Measurements from ENCODE around the gene SAMD4A.
"Not testable (repeated sequence)": the region's sequence is repeated elsewhere in the genome, so short reads cannot be mapped to it uniquely, and the experiment has no call there.

The SAMD4A gene

DNA sequence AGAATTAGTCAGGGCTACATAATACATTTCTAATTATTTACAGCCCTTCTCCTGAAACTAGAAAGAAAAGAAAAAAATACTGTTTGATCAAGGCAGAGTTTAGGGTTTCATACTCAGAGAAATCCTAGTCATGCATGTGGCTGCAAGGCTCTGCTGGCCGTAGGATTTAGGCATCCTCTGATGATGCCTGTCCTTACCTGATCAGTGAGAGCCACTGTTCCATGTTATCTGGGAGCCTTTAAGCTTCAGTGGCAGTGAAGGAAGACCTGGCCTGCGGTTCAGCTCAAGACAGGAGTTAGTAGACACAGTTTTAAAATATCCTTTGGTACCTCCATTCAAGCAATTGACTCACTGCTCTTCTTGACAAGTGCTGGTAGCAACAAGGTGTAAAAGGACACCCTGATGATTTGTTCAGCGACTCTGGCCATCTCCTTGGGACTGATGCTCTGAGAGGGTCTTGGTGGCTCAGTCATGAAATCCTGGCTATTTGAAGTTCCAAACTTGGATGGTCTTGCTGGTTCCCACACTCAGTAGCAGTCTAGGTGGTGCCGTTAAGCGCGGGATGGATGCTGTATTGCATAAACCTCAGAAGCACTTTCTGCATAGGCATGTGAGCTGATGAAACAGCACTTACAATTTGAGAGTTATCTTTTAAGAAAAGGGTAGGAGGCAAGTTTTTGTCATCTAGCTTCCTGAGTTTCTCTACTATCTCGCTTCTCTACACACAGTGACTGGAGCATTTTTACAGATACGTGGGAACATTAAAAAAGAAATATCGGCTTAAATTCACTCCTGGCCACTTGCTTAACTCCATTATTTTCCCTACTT lies 162.0 kb downstream of the SAMD4A start:
- DNase-seq (ENCODE audit: low read depth in 2 of 2): no peak

DNA sequence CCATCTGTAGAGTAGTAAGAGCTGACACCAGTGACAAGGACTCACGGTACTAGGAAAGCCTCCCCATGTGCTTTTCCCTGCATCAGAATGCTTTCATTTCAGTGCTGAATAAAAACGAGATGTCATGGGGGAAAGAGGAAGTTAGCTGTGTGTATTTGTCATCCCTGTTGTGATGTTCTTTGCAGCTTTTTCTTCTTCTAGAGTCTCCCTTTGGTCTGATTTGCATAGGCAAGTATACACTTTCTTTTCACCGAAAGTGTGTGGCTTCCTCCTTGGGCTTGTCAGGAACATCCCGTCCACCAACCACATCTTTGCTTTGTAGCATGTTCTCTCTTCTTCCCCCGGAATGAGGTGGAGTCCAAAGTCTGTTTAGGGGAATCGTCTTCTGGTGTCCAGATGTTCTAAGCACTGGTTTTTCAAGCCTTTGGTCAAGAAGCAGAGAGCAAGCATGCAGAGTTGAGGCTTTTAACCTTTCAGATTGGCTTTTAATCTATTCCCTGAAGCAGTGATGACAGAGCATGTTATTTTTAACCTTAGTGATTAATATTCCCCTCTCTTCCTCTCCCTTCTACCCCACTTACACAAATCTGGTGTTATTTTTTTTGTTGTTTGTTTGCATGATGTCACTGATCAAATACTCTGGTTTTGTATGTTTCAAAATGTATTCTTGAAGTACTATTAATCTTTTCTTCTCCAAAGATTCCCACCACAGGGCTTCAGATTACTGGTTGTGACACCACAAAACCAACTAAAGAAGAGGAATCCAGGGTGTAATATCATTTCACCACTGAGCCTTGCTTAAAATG lies 163.4 kb downstream of the SAMD4A start:
- peak; percentile 94 for DNase-seq (ENCODE audit: low read depth in 2 of 2)

DNA sequence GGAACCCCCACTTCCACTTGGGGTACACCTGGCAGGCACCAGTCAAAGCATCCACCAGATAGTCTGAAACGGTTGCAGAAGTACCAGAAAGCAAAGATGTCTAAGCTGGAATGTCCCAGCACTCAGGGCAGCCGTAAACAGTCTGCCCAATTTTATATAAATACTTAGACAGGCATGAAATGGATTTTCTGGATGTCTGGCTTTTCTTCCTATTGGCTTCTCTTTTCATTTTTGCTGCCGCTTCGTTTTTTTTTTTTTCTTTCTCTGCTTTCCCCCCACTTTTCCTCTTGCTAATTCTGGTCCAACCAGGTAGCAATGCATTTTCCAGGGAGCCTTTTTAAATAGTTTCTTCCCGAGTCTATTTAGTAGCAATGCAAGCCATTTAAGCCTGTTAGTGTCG lies 168.0 kb downstream of the SAMD4A start:
- DNase-seq (ENCODE audit: low read depth in 2 of 2): no peak

DNA sequence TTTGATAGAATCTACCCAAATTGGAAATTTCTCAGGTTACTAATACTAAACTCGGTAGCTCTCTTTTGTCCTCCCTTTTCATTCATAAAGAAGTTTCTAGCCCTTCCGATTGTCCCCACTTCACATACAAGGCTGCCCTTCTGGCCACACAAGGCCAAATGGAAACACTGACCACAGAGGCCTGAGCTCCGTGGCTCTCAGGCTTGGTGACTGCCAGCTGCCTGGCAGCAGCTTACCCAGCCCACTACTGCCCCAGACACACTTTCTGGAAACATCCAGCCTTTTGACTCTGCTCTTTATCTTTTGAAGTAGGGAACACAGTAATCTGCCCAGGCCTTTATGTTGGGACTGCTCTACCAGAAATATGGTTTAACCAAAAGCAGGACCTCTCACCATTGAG lies 168.5 kb downstream of the SAMD4A start:
- no peak for DNase-seq (ENCODE audit: low read depth in 2 of 2)

DNA sequence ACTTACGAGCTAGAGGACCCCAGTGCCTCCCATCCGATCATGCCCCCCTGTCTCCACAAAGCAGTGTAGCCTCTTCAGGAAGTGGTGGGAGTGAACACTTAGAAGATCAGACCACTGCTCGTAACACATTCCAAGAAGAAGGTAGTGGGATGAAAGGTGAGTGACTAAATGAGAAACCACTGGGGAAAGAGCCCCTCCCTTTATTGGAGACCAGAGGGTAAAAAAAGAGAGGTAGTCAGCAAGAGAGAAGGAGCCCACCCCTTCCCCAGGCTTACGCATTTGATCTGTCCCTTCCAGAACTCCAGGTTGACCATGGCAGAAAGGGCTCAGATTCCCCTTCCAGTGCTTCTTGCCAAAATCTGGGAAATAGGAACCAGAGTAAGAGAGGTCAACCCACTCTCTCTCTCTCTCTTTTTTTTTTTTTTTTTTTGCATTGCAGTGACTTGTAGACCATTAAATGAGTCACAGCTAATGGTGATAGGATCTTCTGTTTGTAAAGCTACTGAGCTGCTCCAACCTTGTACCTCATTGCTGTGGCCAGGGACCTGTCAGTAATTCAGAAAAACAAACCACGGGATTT lies 170.3 kb downstream of the SAMD4A start:
- peak; percentile 27 to 29 for DNase-seq (ENCODE audit: low read depth in 2 of 2)

DNA sequence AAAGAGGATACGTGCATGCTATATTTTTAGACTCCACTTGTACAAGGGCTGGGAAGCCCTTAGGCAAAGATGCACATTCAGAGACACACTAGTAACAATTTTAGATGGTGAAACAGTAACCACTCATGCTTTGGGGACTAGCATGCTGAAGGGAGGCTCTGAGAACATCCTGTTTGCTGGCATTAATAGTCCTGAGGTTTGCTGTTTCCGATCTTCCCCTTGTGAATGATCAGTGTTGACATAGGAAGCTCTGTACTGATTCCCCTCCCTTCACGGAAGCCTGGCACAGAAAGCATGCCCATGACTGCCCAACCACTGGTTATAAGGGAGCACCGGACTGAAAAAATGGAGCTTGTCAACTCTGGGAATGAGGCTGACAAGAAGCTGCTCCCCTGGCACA lies 171.1 kb downstream of the SAMD4A start:
- DNase-seq (ENCODE audit: low read depth in 2 of 2): no peak

DNA sequence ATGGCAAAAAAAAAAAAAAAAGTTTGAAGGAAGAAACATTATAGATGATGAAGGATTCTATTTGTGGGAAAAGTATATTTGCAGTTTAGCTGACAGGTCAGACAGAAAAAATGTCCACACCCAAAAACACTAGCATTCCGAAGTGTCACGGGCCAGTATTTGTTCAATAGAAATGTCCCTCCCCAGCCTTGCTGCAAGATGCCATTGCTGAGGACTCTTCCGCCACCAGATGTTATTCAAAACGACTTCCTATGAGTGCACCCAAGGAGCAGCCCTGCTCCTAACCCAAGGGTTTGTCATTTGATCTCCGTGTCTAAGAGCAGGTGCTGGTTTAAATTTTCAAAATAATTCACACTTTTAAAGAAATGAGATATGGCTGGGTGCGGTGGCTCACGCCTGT lies 172.6 kb downstream of the SAMD4A start:
- no peak for DNase-seq (ENCODE audit: low read depth in 2 of 2)

DNA sequence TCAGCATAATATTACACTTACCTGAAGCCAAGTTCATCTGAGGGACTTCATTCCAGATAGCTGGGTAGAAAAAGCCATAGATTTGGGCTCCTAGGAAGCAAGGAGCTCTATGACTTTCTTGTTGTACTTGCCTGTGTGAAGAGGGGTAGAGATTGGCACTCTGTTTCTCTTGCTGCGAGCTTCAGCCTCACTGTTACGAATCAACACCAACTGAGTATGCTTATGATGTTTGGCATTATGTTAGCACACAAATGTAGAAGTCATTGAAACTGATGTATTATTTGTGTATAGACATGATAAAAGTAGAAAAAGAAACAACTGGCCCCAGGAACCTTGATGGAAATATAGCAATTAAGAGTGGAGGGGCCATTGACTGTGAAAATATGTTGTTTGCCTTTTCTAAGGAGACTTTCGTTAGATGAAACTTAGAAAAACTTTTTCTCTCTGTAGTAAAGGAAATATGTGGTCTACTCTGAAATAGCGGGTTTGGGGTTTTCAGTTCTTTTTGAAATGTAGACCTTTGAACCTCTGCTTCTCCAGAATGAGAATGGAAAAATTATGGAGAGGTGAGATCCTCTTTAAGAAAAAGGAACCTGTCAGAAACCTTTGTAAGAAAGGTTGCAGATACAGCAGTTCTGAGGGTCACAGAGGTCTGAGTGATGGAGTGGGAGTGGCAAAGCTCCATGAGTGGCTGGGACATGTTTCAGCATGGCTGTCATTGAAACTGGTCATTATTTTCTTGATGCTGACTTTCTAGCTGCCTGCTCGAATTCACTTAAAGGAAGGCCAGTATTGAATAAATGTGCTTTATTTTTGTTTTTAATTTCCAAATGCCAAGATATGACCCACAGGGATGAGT lies 175.8 kb downstream of the SAMD4A start:
- no peak for DNase-seq (ENCODE audit: low read depth in 2 of 2)

DNA sequence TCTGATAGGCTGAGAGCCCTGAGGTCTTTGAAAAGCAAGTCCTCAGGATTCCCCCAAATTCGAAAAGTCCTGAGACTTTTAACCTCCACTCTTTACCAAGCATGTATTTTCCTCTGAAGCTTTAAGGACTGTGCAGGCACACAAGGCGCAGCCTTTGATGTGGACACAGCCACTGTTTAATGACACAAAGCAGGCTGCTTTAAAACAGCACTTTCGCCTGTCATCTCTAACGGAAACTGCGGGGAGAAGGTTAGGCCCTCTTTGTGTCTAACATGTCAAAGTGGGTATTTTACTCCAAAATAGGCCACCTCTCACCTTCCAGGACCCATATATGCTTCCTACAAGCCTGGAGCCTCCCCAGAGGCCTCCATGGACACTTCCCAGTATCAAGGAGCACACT lies 176.5 kb downstream of the SAMD4A start:
- DNase-seq (ENCODE audit: low read depth in 2 of 2): no peak

DNA sequence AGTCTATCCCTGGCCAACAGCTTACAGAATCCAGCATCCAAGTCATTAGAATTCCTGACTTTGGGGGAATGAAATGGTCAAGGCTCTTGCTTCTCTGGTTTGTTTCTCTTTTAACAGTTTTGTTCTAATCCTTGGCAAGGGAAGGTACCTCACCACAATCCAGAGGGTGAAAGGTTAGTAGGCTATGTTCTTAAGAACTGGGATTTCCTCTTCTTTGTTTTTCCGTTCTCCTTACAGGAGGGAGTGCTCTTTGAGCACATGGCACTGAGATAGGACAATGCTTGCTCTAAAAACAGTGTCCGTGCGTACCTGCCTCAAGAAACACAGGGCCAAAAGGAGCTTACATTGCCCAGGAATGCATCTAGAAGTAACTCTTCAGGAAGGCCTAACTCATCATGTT lies 179.1 kb downstream of the SAMD4A start:
- DNase-seq (ENCODE audit: low read depth in 2 of 2): no peak

DNA sequence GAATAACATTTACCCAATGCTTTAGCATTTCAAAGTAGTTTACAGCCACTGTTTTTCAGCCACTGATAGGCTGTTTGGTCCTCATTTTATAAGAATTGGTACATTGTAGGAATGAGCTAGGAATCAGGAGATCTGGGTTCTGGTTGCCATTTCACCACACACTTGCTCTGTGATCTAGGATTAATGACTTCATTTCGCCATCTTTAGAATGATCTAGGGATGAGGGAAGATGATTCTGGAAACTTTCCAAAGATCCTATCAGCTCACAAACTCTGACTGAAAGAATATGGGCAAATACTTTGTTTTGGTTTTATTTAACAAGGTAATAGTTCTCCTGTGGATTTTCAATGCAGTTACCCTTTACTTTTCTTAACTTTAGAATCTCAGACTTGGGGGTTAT lies 180.7 kb downstream of the SAMD4A start:
- no peak for DNase-seq (ENCODE audit: low read depth in 2 of 2)

DNA sequence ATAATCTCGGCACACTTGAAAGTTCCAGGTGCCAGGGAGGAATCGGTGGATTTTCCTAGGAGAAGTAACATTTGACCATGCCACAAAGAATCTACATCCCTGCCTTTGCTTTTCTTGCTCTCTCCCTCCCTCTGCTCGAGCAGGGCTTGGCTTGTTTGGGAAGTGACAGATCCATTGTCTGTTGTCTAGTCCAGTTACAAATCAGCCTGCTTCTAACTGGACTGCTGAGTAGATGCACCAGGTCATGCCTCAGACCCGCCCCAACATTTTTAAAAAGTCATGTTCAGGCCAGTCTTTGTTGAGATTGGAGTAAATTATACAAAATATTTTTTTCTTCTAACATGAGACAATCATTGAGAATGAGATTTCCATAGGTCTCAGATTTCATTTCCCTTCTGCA lies 182.3 kb downstream of the SAMD4A start:
- no peak for DNase-seq (ENCODE audit: low read depth in 2 of 2)

DNA sequence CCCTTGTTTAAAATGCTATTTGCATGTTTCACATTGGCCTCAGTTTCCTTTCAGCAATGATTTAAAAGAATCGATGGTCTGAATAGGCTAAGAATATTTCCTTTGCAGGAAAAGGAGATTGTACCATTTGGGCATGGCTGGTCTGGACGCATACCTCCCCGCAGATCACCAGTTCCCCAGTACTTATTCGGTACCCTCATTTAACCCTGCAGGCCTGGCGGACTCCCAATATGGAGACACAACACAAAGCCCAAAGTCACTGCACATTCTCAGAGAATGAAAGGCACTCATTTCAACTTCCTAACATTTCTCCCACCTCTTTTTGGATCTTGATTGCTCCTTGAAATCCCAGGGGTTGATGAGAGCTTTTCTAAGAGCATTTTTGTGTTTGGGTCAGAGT lies 182.8 kb downstream of the SAMD4A start:
- DNase-seq (ENCODE audit: low read depth in 2 of 2): no peak

DNA sequence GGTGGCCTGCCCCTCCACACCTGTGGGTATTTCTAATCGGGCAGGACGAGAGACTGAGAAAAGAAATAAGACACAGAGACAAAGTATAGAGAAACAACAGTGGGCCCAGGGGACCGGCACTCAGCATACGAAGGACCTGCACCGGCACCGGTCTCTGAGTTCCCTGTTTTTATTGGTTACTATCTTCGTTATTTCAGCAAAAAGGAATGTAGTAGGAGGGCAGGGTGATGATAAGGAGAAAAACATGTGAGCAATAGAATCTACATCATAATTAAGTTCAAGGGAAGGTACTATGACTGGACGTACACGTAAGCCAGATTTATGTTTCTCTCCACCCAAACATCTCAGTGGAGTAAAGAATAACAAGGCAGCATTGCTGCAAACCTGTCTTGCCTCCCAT lies 185.7 kb downstream of the SAMD4A start:
- not testable (repeated sequence) for DNase-seq (ENCODE audit: low read depth in 2 of 2)

DNA sequence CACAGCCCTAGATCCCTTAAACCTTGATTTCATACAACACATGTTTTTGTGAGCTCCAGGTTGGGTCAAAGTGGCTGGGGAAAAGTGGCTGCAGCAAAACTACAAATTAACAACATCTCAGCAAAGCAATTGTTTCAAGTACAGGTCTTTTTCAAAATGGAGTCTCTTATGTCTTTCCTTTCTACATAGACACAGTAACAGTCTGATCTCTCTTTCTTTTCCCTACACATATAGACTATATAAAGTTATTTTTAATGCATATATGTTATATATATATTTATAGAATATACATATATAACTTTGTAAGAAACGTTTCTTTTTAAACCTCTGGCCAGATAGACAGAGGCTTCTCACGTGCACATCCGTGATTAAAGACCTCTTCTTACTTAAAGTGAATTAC lies 186.5 kb downstream of the SAMD4A start:
- DNase-seq (ENCODE audit: low read depth in 2 of 2): not testable (repeated sequence)

DNA sequence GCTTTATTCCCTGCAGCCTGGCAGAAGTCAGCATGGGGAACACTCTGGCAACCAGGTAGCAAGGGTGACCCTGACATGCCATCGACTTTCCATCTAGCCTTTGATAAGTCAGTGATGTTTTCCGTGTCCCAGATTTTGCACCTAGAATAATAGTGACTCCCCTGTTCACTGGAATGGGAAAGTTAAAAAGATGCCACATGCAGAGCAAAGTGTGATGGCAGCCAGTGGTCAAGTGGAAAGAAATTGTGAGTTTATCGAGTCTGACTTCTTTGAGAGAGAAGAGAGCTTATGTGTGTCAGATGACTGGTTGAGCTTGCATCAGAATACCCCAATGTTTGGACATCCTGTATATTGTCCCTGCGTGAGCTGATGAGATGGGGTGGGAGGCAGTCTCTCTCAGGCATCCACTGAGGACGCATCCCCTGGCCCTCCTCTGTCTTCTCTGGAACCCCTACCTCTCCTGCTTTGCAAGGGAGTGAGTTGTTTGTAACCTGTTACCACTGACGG lies 187.2 kb downstream of the SAMD4A start:
- DNase-seq (ENCODE audit: low read depth in 2 of 2): no peak

DNA sequence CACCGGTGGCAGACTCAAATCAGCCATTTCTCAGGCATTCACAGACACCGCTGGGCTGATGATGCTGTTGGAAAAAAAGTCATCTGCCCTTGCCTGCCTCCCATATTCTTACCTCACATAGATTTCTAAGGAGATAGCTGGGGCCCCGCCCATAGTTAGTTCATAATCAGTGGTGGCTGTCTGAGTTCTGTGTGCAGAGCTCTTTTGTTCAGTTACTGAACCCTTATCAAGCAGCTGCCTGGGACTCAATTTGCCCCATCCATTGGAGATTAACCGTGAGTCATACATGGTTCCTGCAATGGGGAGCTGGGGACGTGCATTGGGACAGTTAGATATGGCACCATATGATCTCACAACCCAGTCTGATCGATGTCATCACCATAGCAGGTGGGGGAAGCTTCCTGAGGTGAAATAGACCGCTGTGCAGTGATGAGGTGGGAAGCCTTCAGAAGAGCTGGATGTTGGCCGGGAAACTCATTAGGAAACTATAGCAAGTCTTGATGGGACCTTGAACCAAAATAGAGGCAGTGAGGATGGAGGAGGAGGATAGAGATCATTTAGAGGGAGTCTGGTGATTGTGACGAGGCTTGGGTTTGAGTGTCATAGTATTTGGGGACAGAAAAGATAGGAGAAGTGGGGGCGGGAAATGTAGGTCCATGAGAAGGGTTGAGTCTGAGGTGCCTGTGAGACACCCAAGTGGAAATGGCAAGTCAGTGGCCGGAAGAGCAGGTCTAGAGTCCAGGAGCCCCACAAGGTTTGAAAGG lies 187.9 kb downstream of the SAMD4A start:
- no peak for DNase-seq (ENCODE audit: low read depth in 2 of 2)

DNA sequence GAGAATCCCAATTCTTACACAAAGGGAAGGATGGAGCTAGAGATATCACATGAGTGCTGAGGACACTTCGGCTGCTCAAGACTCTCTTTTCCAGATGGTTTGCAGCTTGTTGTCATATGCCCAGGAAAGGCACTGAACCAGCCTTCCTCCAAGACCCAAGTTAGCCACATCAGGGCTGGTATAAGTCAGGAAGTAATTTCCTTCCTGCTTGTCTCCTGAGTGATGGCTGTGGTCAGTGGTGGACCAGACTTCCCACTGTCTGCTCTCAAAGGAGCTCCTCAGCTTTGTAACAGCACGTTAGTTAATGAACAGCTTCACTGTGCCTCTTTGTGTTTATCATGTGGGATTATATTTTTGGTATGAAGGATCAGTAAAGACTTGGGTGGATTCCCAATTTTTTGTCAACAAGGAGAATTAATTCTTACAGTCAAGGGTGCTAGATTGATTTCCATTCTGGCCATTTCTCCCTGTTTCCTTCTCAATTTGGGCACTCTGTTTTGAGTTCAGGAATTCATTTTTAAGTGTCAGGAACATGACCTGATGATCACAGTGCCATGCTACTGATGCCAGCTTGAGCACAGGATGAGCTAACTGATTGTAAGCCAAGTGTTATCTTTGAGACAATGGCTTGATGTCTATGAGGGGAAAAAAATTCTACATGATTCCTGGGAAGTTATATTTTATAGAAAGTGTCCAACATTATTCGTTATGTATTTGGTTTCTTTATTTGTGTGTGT lies 189.9 kb downstream of the SAMD4A start:
- no peak for DNase-seq (ENCODE audit: low read depth in 2 of 2)

DNA sequence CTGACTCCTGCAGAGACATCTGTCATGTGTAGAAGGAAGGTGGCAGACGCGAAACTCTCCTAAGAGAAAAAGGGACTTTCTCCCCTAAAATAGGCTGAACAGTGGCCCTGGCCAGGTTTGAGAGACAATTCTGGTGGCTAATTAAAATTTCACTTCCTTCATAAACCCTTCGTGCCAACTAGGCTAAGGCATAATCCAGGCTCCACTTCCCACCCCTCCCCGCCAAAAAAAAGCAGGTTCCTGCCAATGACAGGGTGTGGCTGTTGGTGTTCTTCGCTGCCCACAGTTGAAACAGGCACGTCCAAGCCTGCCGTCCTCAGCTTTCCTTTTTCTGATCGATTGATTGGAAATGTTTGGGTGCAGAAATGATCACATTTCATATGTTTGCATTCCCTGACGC lies 191.1 kb downstream of the SAMD4A start:
- no peak for DNase-seq (ENCODE audit: low read depth in 2 of 2)

DNA sequence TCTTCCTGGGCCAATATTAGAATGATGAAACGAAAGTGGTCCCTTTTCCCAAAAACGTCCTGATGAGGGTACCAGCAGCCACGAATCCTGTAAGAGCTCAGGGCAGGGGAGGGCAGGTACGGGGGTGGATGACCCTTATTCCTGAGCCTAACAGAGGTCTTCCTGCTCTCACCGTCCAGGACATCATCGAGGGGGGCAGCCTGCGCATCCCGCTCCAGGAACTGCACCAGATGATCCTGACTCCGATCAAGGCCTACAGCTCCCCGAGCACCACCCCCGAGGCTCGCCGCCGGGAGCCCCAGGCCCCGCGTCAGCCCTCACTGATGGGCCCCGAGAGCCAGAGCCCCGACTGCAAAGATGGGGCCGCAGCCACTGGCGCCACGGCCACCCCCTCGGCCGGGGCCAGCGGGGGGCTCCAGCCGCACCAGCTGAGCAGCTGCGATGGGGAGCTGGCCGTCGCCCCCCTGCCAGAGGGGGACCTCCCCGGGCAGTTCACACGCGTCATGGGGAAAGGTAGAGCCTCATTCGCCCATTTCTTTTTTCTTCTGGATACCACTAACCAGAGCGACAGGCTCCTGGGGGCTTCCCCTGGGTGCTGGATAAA lies 193.2 kb downstream of the SAMD4A start:
- no peak for DNase-seq (ENCODE audit: low read depth in 2 of 2)

Data from fibroblast of skin of left quadriceps (primary cell).